GM12878 (cell line): ENCODE data around the gene NISCH.

Experiments
- HCFC1 ChIP-seq: fragments of 150-350 bp; IDR thresholded peaks from 2 replicates; pipeline ENCODE4 v1.6.1; 2014; ENCODE audit warnings: low read length
- MYB ChIP-seq: fragments of 150-350 bp; IDR thresholded peaks from 2 replicates; pipeline ENCODE4 v1.6.1; 2014; ENCODE audit warnings: mild to moderate bottlenecking, low read depth, low read length, borderline replicate concordance
- NRF1 ChIP-seq: conservative IDR thresholded peaks from 2 replicates; pipeline ENCODE4 v1.6.1; 2011; ENCODE audit warnings: mild to moderate bottlenecking, low read depth, low read length, improper control_type of control experiment
- POLR2A ChIP-seq: IDR thresholded peaks from 2 replicates; pipeline ENCODE4 v1.6.1; 2011; ENCODE audit warnings: low read depth, mild to moderate bottlenecking, low read length
- TAF1 ChIP-seq: IDR thresholded peaks from 2 replicates; pipeline ENCODE4 v1.6.1; 2011; ENCODE audit warnings: mild to moderate bottlenecking, low read depth, low read length, borderline replicate concordance

GRCh38 chr3:52434491-52435115 is 20.8 kb upstream of the NISCH start:
- TF ChIP-seq NRF1: no peak
- TF ChIP-seq TAF1: no peak
- no peak for TF ChIP-seq HCFC1
- TF ChIP-seq POLR2A: no peak
- TF ChIP-seq MYB: no peak
